Brain pericyte (primary cell): ENCODE results near the gene MT1G.
"Not testable (repeated sequence)": the region's sequence is repeated elsewhere in the genome, so short reads cannot be mapped to it uniquely, and the experiment has no call there.

Experiments
- DNase-seq: peaks from one replicate; pipeline ENCODE4 v3.0.0-alpha.2; 2012; ENCODE audit warnings: low read depth, low spot score

MT1G gene

GRCh38 chr16:56684926-56685590 is 17.2 kb upstream of the MT1G start:
- DNase-seq = no peak

DNA sequence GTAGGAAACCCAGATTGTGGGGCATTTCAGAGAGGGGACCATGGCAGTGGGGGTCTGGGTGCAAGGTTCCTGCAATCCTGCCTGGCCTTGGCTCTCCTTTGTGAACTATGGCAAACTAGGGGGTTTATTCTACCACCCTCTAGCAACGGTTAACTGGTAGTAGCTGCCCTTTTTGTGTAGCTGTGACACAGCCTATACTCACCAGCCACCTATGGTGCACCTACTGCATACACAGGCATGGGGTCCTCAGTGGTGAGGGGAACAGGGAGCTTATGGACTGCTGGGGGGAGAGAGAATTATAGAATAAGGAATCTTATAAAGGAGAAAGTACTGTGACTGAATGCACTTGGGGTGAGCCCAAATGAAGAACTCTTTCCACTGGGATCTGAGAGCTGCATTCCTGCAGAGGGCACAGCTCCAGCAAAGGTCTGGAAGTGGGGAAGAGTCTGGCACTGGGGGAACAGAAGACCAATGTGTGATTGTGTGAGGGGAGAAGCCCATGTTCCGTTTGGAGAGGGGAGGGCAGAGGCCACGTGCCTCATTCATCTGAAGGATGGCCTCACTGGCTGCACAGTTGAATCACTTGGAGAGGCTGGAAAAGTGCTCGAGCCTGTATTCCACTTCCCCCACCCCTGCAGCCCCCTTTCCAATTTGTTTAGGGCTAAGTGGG is 16.5 kb upstream of the MT1G start:
- no peak for DNase-seq

DNA sequence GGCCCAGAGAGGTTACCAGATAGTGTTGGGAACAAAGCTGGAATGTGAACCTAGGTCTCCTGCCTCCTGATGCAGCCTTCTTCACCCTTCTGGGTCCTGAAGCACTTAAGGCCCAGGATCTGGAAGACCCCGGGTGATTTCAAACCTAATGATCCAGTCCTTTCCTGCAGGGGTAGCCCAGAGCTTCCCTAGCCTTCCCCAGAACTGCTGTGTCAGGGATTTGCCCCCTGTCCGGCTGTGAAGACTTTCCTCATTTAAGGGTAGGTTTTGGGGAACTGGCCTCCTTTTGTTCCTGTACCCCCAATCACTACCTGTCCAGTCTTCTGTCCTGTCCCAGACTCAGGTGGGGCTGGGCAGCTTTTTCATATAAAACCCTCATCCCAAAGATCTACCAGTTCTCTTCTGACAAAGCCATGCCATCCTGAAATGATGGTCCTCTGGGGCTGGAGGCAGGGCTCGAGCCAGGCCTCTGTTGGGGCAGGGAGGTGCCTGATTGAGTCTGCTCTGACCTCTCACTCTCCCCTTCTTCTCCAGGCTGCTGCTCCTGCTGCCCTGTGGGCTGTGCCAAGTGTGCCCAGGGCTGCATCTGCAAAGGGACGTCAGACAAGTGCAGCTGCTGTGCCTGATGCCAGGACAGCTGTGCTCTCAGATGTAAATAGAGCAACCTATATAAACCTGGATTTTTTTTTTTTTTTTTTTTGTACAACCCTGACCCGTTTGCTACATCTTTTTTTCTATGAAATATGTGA is 15.7 kb upstream of the MT1G start:
- no peak for DNase-seq

- DNase-seq = no peak
Measured at GRCh38 chr16:56682703-56683397, 15.0 kb upstream of the MT1G start.

GRCh38 chr16:56681939-56682702 is 14.3 kb upstream of the MT1G start, which contains the start of gene MT1X:
Gene MT1X, plus strand, starts transcription at chr16:56682470. Its CDS starts 71 bp downstream, at chr16:56682541.
- no peak for DNase-seq

DNA sequence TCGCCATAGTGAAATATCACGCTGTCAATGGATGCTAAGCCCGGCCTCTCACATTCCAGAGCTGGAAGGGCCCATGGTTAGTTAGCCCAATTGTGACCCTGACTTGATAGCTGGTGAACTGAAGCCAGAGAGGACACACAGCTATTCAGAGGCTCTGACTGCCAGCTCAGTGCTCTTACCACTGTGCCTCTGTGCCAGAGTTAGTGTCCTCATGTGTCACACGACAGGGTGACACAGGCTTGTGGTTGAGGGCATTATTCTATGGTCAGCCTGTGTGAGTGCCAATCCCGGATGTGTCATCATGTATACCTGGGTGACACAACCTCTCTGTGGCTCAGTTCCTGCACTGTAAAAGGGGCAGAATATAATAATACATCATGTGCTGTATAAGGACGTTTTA is 12.0 kb upstream of the MT1G start:
- DNase-seq = no peak

- no peak for DNase-seq
Measured at GRCh38 chr16:56679078-56679730, 11.3 kb upstream of the MT1G start.

GRCh38 chr16:56677474-56677873 is 9.6 kb upstream of the MT1G start:
- DNase-seq = no peak

DNA sequence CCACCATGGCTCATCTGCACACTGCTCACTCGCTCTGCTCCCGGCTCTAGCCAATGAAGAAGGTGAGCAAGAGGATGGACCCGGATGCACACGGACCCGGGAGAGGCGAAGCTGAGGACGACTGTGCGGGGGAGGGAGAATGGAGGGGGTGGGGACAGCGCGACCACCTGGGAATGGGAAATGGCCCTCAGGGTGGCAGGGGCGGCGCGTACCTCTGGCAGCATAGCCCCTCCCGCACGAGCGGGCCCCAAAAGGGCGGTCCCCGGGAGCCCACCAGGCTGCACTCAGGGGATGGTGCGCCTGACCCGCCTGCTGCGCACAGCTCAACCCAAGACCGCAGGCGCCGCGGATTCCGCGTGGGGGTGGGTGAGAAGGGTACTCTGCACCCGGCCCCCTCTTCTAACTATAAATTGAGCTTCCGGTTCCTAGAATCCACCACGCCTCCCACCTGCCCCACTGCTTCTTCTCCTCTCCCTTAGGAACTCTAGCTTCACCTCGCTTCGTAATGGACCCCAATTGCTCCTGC is 7.9 kb upstream of the MT1G start:
- no peak for DNase-seq

DNA sequence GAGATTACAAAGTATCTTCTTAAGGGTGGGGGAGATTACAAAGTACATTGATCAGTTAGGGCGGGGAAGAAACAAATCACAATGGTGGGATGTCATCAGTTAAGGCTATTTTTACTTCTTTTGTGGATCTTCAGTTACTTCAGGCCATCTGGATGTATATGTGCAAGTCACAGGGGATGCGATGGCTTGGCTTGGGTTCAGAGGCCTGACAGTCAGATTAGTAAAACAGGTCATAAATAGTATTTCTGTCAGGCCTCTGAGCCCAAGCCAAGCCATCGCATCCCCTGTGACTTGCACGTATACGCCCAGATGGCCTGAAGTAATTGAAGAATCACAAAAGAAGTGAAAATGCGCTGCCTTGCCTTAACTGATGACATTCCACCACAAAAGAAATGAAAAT is 6.7 kb upstream of the MT1G start:
- DNase-seq = not testable (repeated sequence)

GRCh38 chr16:56673921-56674320 is 6.1 kb upstream of the MT1G start:
- DNase-seq = no peak

DNA sequence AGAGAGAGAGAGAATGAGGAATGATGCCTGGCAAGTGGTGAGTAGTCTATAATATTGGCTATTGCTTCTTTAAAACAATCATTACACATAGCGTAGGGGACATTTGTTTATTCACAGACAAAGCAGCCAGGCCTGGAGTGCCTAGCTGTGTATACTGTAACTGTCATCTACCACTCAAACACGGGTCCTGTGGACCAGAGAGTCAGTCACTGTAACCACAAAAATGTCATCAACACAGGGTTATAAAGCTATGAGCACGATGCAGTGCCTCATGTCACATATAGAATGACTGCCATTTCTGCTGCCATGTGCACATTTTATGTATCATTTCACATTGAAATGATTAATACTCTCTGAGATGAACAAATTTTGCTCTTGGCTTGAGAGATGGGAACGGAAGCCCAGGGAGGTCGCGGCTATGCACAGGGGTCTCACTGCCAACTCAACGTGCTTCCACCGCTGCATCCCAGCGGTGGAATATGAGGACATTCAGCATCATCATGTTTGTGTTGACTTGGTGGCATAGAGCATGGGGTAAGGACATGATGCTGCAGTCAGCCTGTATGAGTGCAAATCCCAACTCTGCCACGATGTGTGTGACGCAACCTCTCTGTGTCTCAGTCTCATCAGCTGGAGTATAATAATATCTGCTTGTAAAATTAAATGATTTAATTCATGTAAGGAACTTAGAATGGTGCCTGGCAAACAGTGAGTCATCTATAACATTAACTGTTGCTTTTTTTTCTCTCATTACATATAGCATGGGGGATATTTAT is 5.1 kb upstream of the MT1G start:
- DNase-seq = no peak

- not testable (repeated sequence) for DNase-seq
Measured at GRCh38 chr16:56672171-56672570, 4.3 kb upstream of the MT1G start.

DNA sequence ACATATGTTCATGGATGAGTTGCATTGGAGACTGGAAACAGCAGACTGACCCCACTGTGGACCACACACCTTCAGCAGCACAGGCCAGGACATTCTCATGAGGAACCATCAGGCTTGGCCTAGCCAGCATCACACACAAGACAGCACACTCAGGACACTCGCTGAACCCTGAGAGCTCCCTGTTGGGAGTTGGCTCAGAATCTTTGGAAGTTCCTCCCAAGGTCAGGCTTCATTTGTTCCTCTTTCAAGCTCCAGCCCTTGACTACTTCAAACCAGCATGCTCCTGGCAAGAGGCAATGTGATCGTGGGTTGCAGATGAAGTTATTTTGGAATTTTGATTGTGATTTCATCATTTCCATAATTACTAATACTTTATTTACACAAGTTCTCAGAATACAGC is 3.8 kb upstream of the MT1G start:
- DNase-seq = not testable (repeated sequence)

DNA sequence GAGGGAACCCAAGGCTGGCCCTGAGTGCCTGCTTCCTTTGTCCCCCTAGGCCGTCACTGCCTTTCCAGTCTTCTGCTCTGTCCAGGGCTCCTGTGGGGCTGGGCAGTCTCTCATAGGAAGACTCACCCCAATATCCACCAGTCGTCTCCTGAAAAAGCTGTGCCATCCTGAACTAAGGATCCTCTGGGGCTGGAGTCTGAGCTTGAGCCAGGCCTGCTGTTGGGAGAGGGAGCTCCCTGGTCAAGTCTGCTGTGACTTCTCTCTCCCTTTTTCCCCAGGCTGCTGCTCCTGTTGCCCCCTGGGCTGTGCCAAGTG is 2.7 kb upstream of the MT1G start:
- DNase-seq = no peak

GRCh38 chr16:56669840-56670619 is 2.2 kb upstream of the MT1G start:
- DNase-seq = no peak

DNA sequence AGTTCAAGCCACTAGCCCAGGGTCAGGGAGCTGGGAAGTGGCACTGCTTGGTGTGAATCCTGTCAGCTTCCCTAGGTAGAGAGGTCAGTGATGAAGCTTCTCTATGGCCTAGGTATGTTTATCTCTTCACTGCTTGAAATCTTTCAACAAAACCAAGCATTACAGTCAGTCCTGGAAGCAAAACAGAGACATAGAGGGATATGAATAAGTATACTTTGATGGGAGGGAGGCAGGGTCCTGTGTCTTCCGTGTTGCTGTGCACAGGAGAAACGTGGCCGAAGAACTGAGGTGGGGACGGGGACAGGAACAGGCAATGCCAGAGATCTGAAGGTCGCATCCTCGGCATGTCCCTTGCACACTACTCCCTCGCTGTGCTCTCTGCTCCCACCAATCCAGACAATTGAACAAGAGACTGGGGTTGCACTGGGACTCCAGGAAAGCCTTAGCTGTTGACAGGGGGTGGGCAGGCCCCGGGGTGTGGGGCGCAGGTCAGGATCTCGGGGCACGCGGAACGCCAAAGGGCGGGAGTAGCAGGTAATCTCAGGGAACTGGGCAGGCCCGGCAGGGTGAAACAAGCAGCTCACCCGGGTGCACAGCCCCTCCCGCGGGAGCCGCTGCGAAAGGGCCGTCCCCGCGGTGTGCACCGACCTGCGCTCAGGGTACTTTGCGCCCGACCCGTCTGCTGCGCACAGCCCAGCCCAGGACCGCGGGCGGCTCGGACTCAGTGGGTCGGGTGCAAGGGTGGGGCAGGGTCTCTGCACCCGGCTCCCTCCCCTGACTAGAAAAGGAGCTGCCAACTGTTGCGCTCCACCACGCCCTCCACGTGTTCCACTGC is 1.4 kb upstream of the MT1G start, which contains the start of gene MT1H:
Gene MT1H (plus strand): TSS at position 810 of the 835 bp plus-strand sequence. CDS start 71 bp downstream, outside the sequence.
- no peak for DNase-seq
